ENCODE results near the gene NUDT4.

DNA sequence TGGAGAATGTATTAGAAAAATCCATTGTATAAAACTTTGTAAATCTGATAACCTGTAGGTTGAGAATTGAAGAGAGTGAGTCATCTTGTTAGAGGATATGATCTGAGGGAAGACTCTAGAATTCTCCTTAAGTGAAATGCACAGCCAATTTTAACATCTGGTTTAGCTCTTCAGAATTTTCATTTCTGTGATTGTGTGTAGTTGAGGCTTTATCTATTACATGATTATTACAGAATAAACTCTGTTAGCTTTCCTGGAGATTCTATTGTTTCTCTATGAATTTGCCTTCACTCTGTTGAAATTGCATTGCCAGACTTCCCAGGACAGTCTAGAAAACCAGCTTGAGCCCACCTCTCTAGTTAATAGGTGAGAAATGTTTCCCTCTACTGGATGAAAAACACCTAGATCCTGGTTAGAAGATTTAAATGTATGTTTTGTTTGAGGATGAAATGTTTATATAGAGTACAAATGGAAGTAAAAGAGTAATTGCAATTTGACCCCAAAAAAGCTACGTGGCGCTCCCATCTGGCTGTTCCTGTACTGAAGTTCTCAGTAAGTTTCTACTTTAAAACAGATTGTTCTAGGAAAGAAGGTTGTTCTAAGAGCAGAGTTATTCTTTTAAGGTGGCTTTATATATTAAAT lies 2.9 kb downstream of the NUDT4 start:
- TF ChIP-seq CTCF (conservative IDR thresholded peaks at IDR 0.05; ENCODE audit: low read length) (peak; percentile 82), EZH2phosphoT487 (IDR thresholded peaks at IDR 0.05; ENCODE audit: borderline replicate concordance, low read depth, low read length) (no peak)
